Measurements from ENCODE around the gene UNC5A.
"Not testable (repeated sequence)": the region's sequence is repeated elsewhere in the genome, so short reads cannot be mapped to it uniquely, and the experiment has no call there.

The UNC5A gene

DNA sequence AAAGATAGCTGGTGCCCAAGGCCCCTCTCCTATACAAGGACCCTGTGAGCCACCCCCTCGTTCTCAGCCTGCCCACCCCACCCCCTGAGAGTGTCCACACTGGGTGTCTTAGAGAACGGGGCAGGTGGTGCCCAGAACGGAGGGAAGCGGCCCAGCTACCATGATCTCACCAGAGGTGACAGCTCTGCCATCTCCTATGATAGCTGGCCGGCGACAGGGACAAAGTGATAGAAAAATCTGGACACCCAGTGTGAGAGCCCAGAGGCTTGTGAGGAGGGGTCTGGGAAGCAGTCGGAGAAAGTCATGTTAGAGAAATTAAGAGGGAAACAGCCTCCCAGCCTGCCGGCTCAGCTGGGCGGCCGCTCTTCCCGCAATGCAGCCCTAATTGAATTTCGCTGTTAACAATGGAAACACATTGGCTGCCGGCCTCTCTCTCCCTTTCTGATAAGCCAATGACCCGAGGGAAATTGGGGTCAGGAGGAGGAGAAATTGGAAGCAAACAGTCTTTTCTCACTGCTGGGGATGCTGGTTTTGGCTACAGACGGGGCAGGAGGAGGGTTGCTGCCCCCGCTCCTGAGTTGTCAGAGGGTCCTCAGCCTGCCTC lies 56.5 kb downstream of the UNC5A start:
- DNase-seq: no peak

DNA sequence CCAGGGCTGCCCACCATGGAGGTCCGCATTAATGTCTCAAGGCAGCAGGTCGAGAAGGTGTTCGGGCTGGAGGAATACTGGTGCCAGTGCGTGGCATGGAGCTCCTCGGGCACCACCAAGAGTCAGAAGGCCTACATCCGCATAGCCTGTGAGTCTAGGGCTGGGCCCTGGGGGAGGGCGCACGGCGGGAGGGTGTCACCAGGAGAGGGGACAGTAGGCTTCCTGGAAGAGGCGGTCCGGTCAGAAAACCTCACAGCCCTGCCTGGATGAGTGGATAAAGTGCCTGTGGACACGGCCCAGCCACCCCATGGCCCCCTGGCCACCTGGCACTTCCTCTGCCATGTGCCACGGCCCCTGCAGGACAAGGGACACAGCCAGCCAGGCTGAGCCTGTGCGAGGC lies 57.8 kb downstream of the UNC5A start:
- DNase-seq: no peak

DNA sequence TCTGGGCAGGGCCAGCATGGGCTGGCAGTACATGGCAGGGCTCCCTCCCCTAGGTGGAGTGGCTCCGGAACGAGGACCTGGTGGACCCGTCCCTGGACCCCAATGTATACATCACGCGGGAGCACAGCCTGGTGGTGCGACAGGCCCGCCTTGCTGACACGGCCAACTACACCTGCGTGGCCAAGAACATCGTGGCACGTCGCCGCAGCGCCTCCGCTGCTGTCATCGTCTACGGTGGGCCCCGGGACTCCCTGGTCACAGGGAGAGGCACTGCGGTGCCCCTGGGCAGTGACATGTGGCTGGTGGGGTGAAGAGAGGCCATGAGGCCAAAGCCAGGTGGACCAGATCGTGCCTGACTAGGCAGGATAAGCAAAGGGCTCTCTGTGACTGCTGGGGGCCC lies 58.4 kb downstream of the UNC5A start:
- DNase-seq: no peak

DNA sequence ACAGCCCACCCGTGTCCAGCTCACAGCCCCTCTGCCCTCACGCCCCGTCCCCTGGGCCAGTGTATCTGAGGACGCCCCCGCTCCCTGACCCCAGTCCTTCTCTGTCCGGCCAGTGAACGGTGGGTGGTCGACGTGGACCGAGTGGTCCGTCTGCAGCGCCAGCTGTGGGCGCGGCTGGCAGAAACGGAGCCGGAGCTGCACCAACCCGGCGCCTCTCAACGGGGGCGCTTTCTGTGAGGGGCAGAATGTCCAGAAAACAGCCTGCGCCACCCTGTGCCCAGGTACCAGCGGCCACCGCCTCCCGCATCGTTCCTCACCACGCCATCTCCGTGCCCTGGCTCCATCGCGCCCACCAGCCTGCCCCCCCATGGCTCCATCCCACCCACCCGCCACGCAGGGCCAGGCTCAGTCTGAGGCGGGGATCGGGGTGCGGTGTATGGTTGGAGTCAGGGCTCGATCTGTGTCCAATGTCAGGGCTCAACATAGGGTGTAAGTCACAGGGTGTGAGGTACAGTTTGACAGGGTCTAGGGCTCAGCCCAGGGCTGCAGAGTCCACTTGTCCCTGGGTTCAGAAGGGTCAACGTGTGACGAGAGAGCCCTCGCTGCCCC lies 59.2 kb downstream of the UNC5A start:
- DNase-seq: no peak

DNA sequence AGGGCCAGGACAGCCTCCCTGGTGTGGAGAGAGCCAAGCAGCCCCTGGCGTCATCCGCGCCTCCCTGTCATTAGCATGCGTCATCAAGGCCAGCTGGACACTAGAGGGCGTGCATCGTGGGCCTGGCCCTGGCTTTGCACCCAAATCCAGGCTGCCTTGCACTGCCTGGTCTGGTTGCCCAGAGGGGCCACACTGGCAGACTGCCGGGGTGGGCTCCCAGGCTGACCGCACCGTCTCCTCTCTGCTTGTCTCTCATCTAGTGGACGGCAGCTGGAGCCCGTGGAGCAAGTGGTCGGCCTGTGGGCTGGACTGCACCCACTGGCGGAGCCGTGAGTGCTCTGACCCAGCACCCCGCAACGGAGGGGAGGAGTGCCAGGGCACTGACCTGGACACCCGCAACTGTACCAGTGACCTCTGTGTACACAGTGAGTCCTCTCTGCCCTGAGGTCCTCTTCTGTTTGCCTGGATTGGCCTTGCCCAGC lies 59.8 kb downstream of the UNC5A start:
- no peak for DNase-seq

DNA sequence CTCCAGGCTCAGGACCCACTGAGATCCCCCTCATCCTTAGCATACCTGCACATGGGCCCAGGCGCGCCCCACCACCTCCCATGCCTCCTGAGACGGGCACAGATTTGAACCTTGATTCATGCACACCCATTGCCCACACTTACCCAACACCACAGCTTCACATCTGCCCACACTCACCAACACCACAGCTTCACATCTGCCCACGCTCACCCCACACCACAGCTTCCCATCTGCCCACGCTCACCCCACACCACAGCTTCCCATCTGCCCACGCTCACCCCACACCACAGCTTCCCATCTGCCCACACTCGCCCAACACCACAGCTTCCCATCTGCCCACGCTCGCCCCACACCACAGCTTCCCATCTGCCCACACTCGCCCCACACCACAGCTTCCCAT lies 60.3 kb downstream of the UNC5A start:
- not testable (repeated sequence) for DNase-seq

DNA sequence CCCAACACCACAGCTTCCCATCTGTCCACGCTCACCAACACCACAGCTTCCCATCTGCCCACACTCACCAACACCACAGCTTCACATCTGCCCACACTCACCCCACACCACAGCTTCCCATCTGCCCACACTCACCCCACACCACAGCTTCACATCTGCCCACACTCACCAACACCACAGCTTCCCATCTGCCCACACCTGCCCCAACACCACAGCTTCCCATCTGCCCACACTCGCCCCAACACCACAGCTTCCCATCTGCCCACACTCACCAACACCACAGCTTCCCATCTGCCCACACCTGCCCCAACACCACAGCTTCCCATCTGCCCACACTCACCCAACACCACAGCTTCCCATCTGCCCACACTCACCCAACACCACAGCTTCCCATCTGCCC lies 62.2 kb downstream of the UNC5A start:
- not testable (repeated sequence) for DNase-seq

DNA sequence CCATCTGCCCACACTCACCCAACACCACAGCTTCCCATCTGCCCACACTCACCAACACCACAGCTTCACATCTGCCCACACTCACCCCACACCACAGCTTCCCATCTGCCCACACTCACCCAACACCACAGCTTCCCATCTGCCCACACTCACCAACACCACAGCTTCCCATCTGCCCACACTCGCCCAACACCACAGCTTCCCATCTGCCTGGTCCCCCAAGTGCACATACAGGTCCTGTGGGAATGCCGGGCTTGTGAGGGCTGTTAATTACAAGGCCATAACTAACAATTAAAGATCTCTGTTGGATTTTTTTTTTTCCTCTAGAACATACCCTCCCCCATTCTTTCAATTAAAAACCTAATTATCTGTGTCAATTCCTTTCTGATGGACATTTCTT lies 62.7 kb downstream of the UNC5A start:
- not testable (repeated sequence) for DNase-seq

DNA sequence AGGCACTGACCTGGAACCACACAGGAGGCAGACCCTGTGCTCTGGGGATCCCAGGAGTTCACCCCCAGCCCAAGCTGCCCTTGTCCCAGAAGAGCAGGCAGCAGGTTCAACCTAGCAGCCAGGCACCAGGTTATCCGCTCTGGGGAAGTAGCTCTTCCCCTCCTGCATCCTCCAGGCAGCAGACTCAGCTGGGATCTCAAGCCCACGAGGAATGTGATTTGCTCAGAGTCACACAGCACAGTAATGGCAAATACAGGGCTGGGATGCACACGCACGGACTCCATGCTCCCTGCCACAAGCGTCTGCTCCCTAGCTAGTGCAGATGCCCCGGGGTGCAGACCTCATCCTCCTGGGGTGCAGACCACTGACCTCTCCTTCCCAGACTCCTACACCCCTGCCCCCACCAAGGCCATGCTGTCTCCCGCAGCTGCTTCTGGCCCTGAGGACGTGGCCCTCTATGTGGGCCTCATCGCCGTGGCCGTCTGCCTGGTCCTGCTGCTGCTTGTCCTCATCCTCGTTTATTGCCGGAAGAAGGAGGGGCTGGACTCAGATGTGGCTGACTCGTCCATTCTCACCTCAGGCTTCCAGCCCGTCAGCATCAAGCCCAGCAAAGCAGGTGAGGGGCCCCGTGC lies 63.3 kb downstream of the UNC5A start:
- no peak for DNase-seq

DNA sequence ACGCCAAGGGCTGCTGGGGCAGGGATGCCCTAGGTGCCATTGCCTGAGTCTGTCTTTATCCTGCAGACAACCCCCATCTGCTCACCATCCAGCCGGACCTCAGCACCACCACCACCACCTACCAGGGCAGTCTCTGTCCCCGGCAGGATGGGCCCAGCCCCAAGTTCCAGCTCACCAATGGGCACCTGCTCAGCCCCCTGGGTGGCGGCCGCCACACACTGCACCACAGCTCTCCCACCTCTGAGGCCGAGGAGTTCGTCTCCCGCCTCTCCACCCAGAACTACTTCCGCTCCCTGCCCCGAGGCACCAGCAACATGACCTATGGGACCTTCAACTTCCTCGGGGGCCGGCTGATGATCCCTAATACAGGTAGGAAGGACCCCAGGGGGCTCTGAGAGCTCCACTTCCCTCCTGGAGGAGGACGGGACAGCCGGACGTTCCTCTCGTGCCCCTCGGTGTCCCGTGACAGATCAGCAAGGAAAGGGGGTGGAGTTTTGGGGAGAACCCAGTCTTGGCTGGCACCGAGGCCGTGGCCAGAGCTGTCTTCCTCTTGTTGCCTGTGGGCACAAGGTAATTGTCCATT lies 63.9 kb downstream of the UNC5A start:
- DNase-seq: no peak

DNA sequence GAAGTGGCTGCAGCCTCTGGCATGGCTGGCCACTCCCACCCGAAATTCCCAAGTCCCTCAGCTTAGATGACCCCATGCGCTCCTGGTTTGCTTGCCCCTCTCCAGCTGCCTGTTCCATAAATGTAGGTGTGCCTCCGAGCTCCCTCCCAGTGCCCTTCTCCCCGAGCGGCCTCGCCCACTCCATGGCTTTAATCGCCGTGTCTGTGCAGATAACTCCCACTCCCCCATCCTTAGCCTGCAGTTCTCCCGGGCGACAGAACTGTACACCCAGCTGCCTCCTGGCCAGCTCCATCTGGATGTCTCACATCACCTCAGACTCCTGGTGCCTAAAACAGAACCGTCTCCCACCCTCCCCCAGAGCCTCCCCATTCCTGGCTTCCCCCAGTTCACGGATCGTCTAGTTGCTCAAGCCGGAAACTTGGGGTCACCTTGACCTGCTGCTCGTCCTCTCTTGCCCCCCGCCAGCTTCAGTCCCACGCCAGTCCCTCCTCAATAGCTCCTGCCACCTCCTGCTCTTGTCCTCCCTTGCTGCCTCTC lies 64.7 kb downstream of the UNC5A start:
- DNase-seq: no peak

DNA sequence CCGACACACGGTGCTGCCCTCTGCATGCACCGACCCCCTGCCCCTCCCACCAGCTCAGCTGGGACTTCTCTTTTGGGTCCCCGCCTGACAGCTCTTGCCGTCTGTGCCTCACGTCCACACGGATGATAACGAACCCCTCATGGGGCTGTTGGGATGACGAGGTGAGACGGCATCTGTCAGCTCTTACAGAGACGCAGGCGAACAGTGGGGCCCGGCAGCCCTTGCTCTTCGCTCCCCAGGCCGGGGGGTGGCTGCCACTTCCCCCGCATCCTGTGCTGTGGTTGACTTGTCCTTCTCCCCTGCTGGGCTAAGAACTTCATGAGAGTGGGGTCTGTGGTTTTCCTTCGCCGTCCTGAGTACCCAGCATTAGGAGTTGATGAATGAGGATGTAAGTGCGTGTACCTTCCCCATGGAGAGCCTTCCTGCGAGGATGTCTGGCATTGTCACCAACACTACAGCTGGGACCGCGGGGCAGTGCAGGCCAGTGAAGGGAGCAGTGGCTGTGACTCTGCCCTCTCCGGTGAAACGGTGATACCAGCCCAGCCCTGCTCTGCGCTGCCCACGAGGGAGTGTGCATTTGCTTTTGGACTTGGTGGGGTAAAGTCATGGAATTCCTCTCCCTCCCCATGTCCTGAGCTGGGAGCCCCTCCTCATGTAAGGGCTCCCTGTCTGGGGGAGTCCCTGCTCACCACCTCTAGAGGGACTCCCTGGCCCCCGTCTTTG lies 65.6 kb downstream of the UNC5A start:
- DNase-seq: no peak

DNA sequence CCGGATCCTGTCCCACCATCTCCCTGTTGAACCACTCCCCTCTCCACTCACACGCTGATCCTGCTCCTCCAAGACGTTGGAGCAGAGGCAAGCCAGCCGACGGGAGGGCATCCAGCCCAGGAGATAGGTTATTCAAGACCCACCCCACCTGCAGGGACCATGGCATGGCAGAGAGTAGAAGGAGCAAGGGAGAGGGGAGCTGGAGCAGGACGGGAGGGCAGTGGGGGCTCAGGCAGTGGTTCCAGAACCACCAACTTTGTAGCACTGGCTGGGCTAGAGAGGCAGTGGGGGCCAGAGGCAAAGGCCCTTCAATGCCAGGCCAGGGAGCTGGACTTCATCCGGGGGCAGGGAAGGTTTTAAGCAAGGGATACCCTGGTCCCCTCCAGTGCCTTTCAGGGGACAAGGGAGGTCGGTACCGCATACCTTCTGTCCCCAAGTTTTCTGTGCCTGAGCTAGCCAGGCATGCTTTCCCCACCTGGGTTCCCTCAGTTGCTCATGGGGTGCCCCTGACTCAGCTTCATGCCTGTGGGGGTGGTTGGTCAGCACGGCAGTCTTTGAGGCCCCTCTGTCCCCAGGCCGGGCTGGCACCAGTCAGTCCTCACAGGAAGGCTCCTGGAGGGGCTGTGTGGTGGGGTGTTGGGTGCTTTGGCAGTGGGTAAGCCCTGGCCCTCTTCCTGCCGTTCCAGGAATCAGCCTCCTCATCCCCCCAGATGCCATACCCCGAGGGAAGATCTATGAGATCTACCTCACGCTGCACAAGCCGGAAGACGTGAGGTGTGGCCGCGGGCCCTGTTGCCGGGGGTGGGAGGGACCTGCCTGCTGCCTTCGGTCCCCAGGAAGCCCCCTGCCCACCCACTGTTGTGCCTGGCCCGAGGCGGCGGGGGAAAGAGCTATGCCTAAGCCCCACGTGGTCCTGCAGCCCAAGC lies 66.4 kb downstream of the UNC5A start:
- DNase-seq: no peak

DNA sequence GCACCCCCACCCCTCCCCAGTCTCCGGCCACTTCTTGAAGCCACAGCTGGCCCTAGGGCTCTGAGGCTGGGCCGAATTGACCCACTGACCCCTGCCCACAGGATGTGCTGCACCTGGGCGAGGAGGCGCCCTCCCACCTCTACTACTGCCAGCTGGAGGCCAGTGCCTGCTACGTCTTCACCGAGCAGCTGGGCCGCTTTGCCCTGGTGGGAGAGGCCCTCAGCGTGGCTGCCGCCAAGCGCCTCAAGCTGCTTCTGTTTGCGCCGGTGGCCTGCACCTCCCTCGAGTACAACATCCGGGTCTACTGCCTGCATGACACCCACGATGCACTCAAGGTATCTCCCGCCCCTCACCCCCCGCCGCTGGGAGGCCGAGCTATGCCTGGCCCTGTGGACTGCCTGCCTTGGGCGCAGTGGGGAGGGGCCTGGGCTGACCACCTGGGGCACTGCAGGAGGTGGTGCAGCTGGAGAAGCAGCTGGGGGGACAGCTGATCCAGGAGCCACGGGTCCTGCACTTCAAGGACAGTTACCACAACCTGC lies 67.5 kb downstream of the UNC5A start:
- DNase-seq: no peak

DNA sequence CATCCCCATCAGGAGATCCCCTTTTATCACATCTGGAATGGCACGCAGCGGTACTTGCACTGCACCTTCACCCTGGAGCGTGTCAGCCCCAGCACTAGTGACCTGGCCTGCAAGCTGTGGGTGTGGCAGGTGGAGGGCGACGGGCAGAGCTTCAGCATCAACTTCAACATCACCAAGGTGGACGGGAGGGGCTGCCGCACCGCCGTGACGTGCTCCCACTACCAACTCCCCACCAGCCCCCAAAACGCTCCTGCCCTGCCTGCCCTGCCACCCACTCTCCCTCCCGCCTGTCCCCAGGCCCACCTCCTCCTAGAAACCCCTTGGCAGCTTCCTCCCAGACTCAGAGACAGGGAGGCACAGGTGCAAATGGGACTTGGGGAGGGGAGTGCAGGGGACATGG lies 68.1 kb downstream of the UNC5A start:
- no peak for DNase-seq

DNA sequence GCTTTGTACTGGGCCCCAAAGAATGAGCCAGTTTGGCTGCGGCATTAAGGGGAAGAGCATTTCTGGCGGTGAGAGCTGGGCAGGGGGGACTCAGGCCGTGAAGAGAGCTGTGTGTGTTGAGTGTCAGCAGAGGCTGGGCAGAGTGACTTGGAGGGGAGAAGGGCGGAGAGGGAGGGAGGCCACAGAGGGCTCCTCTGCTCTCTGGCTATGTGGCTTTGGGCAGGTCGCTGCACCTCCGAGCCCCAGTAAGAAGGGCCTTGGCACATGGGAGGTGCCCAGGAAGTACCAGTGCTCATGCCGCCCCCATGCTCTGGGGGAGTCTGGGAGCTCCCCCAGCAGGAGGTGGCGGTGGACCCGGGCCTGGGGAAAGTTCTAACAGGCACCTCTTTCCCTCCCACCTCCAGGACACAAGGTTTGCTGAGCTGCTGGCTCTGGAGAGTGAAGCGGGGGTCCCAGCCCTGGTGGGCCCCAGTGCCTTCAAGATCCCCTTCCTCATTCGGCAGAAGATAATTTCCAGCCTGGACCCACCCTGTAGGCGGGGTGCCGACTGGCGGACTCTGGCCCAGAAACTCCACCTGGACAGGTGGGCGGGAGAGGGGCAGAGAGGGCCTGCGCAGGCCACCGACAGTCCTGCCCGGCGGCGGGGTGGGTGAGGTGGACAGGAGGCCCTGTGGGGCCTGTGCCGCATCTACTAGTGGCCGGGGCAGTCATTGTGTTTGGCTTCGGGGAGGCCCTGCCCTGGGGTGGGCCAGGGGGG lies 68.7 kb downstream of the UNC5A start:
- DNase-seq: no peak

DNA sequence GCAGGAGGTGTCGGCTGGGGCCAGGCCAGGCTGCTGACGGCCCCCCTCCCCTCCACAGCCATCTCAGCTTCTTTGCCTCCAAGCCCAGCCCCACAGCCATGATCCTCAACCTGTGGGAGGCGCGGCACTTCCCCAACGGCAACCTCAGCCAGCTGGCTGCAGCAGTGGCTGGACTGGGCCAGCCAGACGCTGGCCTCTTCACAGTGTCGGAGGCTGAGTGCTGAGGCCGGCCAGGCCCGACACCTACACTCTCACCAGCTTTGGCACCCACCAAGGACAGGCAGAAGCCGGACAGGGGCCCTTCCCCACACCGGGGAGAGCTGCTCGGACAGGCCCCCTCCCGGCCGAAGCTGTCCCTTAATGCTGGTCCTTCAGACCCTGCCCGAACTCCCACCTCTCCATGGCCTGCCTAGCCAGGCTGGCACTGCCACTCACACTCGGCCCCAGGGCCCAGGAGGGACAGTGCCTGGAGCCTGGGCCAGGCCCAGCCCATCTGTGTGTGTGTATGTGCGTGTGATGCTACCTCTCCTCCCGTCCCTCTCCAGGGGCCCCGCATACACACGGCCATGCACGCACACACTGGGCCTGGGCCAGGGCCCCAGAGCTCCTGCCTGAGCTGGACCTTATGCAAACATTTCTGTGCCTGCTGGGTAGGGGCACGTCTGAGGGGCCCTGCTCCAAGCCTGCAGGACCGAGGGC lies 69.5 kb downstream of the UNC5A start:
- no peak for DNase-seq

DNA sequence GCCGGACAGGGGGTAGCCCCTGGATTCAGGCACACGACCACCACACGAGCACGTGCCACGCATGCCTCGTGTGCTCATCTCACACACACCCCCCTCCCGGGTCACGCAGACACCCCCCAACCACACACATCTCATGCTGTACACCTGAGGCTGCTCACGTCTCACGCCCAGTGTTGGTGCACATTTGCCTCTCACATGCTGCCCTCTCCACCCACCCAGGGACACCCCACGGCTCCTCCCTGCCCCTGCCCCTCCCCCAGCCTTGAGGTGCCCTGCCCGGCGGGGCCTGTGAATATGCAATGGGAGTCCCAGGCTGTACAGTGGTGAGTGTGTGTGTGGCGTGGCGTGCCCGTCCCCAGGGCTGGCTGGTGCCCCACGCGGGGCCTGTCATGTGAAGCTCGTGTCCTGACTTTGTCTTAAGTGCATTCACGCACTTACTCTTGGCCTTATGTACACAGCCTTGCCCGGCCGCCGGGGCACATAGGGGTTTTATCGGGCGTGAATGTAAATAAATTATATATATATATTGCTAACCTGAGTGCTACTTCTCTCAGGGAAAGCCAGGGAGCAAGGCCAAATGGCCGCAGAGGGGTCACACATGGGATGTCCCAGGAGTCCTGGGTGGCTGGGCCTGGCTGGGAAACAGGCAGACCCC lies 70.1 kb downstream of the UNC5A start:
- no peak for DNase-seq

DNA sequence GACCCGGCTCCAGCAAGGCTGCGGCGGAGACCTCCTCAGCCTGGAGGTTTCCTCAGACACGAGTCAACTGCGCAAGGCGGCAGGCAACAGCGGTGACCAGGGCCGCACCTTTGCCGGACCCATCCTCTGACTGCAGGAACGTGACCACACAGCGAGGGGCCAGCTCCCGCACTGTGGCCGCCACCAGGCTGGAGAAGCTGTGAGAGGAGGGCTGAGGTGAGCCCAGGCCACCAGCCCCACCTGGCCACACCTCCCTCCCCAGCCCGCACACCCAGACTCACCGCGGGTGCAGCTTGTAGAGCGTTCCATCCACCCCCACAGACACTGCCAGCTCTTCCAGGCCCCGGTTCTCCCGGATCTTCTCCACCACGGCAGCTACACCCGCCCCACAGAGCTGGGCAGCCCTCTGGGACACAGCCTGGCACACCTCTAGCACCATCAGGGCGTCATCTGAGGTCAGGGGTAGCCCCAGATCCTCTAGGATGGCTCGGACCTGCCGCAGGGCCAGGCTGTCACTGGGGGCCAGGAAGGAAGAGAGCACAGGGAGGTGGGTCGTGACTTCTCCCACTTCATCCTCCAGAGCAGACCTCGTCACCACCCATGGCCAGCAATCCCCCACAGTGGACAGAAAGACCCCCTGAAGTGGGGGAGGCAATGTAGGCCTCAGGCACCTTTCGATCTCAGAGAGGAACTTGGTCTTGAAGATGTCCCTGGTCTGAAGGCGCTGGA lies 70.8 kb downstream of the UNC5A start:
- DNase-seq: no peak
